ENCODE results near the gene CCDC7.
"Not testable (repeated sequence)": the region's sequence is repeated elsewhere in the genome, so short reads cannot be mapped to it uniquely, and the experiment has no call there.

Gene CCDC7

DNA sequence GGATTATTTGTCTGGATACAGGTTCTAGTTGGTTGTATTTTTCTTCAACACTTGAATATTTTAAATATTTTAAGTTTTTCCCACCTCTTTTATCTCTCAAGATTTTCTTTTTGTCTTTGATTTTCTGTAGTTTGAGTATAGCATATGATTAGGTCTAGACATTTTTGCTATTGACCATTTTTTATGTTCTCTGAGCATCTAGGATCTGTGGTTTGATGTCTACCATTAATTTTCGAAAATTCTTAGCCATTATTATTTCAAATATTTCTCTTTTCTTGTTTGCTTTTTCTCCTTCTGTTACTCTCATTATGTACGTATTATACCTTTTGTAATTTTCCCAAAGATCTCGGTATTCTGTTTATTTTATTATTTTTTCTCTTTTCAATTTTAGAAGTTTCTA lies 293.0 kb downstream of the CCDC7 start:
- DNase-seq = no peak

DNA sequence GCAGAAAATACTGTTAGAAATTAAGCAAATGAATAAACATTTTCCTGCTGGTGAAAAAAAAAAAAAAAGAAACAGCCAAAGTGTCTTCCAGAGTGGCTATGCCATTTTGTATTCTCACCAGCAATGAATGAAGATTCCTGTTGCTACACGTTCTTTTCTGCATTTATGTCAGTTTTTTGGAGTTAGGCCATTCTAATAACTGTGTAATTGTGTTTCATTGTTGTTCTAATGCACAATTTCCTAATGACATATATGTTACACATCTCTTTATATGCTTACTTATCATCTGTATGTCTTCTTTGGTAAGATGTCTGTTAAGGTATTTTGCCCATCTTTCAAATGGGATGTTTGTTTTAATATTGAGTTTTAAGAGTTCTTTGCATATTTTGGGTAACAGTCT lies 298.4 kb downstream of the CCDC7 start:
- DNase-seq = no peak

DNA sequence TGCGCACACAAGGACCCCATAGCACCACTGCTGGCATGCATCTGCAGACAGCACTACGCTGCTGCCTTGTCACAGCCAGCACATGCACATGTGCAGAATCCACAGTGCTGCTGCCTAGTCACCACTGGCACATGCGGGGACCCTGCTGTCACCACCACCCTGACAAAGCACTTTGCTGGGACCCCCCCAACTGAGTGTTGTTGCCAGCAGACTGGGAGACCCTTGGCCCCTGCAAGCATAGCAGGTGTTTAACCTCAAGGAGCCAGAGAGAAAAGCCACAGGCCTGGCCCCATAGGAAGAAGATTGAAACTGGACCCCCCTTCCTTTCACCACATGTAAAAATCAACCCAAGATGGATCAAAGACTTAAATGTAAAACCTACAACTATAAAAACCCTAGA lies 300.9 kb downstream of the CCDC7 start:
- no peak for DNase-seq

DNA sequence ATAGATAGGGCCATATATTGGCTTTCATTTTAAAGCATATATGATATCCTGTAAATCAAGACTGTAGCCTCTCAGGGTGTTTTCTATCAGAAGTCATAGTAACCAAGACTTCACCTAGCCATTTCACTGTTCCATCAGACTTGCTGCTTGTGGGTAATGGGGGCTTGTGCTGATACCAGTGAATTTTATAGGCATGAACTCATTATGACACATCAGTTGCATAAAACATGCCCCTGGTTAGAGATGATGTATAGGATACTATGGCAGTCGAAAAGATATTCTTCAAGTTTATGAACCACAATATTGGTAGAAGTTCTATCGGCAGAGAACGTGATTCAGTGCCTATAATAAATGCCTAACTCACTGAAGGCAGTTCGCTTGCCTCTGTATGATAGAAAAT lies 305.6 kb downstream of the CCDC7 start:
- no peak for DNase-seq

DNA sequence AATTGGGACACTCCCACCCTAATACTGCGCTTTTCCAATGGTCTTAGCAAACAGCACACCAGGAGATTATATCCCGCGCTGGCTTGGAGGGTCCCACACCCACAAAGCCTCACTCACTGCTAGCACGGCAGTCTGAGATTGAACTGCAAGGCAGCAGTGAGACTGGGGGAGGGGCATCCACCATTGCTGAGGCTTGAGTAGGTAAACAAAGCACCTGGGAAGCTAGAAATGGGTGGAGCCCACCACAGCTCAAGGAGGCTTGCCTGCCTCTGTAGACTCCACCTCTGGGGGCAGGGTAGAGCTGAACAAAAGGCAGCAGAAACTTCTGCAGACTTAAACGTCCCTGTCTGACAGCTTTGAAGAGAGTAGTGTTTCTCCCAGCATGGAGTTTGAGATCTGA lies 309.0 kb downstream of the CCDC7 start:
- DNase-seq = not testable (repeated sequence)

DNA sequence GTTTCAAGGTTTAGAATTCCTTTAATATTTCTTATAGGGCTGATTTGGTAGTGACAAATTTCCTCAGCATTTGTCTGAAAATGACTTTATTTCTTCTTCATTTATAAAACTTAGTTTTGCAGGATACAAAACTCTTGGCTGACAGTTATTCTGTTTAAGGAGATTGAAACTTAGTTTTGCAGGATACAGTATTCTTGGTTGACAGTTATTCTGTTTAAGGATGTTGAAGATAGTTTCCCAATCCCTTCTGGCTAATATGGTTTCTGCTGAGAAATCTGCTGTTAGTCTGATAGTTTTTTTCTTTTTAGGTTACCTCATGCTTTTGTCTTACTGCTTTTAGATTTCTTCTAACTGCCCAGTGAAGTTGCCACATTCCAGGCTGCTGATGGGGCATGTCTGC lies 325.3 kb downstream of the CCDC7 start:
- no peak for DNase-seq

DNA sequence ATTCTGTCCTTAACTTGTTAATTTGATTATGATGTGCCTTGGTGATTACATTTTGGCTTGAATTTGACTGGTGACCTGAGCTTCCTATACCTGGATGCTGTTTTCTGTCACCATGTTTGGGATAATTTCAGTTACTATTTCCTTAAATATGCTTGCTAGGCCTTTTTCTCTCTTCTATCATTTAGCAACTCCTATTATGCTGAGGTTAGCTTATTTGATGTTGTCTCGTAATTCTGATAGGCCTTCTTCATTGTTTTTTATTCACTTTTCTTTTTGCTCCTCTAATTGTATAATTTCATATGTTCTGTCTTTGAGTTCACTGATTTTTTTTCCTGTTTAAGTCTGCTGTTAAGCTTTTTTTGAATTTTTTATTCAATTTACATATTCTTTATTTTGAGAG lies 327.2 kb downstream of the CCDC7 start:
- DNase-seq = no peak

DNA sequence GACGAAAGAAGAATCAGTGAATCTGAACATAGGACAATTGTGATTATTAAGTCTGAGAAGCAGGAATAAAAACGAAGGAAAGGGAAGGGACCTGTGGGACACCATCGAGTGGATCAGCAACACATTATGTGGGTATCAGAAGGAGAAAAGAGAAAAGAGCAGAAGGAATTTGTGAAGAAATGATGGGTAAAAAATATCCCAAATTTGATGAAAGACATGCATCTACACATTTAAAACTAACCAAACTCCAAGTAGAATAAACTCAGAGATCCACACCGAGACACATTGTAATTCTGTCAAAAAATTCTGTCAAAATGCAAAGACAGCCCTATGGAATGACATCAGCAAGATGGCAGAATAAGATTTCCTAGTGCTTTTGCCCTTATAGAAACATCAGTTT lies 341.0 kb downstream of the CCDC7 start:
- DNase-seq = no peak

DNA sequence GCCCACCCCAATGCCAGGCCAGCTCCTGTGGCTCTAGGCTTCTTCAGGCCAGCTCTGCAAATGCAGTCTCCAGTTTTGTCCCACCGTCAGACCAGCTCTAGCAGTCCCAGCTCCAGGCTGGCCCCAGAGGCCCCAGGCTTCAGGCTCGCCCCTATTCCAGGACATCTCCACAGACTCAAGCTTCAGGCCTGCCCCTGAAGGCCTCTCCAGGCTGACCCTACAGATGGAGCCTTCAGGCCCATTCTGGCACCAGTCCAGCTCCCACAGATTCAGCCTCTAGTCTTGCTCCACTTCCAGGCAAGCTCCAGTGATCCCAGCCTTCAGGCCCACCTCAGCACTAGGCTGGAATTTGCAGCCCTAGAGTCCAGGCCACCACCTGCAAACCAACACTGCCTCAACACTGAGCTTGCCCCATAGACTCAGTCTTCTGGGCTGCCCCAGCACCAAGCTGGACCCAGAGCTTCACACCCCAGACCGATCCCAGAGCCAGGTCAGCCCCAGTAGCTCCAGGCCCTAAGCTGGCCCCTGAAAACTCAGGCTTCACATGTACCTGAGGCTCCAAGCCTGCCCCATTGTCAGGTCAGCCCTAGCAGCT lies 341.8 kb downstream of the CCDC7 start:
- no peak for DNase-seq

DNA sequence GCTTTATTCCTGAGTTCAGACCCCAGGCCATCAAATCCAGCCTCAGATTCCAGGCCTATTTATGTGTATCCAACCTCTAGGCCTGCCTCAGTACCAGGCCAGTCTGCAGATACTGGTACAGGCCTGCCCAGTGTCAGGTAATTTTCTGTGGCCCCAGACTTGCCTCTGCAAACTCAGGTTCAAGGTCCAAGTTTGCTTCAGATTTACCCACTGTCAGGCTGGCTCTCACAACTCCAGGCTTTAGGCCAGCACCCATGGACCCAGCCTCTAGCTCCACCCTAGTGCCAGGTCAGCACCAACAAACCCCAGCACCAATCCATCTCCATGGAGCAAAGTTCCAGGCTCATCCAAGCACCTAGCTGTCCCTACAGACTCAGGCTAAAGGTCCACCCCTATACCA lies 342.4 kb downstream of the CCDC7 start:
- DNase-seq = no peak

DNA sequence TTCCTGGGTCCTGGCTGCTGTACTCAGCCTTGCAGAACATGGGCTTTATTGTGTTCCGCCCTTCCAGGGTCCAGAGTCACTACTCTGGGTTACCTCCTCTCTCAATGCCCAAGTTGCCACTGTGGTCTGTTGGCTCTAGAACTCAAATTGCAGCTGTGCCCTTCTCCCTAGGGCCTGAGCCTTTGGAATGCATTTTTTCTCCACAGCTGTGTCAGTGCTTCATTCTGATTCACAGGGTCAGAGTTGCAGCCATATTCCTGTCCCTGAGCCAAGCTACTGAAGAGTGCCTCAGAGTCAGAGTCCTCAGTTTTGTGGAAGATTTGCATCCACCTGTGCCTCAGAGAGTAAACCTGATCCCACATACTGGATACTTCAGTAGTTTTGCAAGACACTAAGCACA lies 344.5 kb downstream of the CCDC7 start:
- DNase-seq = no peak

DNA sequence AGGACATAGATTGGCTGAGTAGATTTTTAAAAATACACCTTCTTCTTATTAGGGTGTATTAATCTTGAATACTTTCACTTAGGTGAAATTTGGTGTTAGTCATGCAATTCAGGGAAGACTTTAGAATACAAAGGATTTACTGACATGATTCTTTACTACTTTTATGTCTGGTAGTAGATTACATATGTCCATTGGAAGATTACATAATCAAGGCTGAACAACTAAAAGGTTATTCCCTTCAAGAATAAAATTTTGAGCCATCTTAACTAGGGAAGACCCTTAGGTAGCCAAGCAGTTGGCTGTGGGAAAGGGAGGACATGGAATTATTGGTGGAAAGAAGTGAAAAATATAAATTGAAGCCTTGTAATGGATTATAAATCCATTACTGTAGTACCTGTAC lies 347.1 kb downstream of the CCDC7 start:
- DNase-seq = no peak

DNA sequence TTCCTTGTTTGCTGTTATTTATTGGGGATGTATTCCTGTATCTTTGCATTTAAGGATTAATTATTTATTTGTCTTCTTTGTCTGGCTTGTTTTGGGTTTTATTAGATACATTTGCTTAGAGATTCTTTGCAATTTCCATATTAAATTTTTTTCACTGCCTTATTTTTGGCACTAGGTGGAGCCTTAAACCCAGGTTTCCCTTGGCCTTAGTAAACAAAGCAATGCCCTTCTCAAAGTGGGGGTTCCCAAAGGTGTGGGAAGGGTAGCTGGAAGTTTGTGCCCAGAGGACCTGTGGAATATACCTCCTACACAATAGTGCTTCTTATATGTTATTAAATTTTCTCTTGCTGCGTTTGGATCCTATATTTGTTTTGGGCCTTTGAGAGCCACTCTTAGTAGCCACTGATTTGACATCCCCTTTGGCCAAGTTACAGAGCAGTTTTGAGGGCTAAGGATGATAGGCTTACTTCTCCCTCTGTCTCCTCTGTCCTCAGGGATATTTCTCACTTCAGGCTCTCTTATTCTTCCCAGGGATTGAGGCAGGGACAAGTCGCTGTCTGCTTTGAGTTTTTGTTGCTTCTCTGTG lies 349.8 kb downstream of the CCDC7 start:
- DNase-seq = no peak

DNA sequence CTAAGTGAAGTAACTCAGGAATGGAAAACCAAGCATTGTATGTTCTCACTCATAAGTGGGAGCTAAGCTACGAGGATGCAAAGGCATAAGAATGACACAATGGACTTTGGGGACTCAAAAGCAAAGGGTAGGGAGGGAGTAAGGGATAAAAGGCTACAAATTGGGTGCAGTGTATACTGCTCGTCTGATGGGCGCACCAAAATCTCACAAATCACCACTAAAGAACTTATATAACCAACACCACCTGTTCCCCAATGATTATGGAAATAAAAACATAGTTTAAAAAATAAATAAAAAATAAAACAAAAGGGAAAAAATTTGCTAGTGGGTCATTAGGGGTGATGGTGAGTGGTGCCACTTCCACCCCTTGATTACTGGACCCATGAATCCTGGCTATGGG lies 351.5 kb downstream of the CCDC7 start:
- DNase-seq = not testable (repeated sequence)

DNA sequence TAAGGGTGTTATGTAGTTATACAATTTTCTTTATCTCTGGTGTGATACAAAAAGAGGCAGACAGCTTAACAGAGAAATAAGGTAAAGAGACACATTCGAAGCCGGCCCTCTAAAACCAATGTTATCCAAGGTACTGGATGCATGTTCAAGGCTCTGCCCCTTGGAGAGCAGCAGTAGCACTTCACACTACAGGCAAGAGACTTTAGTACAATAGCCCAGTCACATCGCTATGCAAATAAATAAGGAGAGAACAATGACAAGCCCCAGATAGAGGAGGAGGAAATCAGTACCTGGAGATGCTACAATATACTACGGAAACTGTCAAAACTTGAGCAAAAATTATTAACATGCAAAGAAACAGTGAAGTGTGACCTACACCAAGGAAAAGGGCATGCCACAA lies 401.0 kb downstream of the CCDC7 start:
- no peak for DNase-seq

DNA sequence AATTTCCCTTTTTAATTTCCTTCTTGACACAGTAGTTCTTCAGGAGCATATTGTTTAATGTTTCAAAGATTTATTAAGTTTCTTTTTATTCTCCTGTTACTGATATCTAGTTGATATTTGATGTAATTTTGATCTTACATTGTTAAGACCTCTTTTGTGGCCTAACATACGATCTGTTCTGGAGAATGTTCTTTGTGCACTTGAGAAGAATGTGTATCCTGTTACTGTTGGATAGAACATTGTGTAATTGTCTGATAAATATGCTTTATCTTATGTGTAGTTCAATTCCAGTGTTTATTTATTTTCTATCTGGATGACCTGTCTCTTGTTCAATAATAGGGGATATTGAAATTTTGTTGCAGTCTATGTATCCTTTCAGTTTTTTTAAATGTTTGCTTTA lies 405.4 kb downstream of the CCDC7 start:
- no peak for DNase-seq

DNA sequence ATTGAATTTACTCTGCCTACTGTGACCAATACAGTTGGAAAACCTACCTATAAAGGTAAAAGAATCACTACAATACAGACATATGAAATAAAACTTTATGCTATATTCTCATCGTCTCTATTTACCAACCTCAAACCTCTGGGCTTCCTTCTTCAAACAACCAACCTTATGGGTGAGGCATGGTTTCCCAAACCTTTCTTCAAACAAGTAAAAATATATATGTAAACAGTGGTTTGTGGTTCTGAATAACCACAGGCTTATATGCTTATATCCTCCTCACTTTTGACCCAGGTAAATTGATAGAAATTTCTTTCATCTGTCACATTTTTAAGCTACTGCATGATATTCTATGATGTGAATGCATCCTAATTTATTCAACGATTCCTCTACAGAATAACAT lies 408.5 kb downstream of the CCDC7 start:
- DNase-seq = no peak

DNA sequence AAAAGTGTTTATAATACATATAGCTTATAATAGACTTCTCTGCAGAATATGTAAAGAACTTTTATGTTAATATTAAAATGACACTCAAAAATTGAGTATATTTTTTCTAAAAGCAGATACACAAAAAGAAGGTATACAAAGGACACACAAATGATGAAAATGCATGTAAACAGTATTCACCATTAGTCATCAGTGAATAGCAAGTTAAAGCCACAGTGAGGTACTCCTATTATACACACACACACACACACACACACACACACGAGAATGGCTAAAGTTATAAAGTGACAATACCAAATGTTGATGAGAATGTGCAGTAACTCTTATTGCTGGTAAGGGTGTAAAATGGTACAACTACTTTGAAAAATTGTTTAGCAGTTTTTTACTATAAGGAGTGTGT lies 419.2 kb downstream of the CCDC7 start:
- DNase-seq = no peak

DNA sequence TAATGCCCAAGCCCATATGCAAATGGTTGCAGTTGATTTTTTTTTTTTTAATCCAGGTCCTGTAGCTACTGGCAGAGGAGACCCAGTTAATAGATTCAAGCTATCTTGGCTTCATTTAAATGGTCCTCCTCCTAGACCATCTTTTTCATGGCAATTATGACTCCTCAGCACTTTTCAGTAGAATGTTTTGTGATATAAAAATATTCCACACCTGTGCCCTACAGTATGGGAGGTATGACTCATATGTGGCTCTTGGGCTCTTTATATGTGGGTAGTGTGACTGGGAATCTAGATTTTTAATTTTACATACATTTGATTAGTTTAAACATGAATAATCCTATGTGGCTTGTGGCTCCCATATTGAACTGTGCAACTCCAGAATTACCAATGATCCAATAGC lies 432.0 kb downstream of the CCDC7 start:
- DNase-seq = no peak

DNA sequence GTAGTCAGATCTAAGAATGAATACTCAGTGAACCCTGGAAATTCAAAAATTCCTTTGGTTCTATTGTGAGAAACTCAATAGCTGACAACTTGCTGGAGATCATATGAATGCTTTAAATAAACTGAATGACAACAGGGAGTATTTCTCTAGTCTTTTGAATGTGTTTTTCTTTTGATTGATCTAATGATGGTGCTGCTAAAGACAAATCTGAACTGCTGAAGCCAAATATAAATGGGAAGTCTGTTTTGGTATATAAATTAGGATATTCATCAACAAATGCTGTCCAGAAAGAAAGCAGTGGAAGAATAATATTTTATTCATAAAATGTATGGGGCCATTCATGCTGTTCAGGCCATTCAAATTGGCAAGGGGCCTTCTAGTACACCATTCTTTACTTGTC lies 432.7 kb downstream of the CCDC7 start:
- DNase-seq = no peak

DNA sequence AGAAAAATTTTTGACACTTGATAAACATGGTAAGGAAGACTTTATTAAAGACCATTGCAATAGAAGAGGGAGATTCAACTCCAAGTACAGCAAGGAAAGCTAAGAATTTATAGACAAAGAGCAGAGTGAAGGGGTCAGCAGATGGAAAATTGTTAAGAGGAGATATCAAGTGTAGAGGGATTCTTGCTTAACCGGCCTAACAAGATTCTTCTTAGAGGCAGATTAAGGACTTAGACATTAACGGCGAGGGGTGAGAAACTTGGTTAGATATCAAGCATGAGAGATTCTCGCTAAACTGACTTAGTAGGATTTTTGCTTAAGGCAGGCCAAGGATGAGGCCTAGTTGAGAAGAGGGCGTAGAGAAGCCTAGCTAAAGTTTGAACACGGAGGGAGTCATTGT lies 436.1 kb downstream of the CCDC7 start:
- no peak for DNase-seq

DNA sequence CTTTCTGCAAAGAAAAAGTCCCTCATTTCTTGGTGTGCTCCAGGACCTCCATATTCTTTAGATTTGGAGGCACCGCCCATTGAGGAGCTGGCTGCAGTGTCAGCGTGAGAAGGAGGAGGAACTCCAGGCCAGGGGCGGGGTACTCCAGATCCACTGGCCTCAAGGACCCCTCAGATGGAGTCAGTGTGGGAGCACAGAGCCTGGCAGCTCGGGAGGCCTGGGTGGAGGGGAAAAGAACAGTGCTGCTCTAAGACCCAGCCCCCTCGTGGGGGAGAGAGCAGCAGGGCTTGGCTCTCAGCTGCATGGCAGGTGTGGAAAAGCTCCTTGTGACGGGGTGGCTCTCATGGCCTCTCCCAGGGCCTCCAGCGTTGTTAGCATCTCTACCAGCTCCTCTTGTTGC lies 441.5 kb downstream of the CCDC7 start:
- DNase-seq = no peak

DNA sequence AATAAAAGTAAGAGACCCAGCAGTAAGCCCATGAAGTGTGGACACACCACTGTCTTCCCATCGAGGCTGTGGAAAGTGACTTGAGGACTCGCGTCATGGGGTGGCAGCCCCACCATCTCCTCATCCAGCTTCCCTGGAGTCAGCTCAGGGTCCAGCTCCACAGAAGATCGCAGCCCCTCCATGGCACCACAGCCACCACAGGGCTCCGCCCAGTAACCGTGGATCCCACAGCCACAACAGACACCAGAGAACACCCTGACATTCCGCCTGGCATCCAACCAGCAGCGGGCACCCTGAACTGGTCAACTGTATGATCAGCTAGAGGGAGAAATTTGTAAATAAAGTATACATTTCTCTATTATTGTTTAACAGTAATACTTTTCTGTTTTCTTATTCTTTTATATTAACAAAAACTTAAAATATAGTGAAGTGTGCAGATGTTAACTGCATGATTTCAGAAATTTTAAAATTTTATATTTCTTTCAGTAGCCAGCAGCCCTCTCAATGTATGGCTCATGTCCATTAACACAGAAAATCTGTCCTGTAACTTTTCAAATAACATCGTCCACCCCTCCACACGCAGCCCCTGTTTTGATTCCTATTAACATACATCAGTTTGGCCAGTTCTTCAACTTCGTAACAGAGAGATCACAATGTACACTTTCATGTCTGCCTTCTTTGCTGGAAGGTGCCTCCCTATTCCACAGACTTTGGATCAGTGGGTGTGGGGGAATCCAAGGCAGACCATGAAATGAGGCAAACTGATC lies 442.4 kb downstream of the CCDC7 start:
- DNase-seq = no peak

DNA sequence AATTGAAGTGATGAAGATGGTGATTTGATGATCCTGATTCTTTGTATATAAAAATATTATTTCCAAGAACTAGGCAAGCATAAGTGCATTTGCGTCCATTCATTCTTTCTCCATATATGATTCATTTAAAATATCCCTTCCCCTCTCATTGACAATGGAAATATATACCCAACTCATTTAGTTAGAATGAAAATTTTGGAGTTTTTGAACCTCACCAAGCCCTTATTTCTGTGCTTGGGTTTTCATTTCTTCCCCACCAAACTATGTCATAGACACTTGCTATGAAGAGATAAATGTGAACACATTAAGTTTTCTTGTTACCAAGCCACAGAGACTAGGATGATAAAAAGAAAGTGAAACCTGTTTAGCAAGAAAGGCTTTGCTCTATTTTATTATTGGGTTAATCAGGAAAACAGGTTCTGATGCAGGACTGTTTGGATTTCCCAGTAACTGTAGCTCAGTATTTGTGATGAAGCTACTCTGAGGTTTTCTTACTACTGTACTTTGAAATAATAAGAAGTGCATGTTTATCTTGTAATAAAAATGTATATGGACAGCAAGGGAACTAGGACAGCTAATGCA lies 443.8 kb downstream of the CCDC7 start:
- DNase-seq = no peak
